Prostate gland (tissue), 2 donors: ENCODE data around the gene NOXO1.

Source experiments
- POLR2A ChIP-seq: fragments of 450-650 bp; IDR thresholded peaks from one replicate; pipeline ENCODE4 v1.6.1; 2016; ENCODE audit warnings: antibody characterized with exemption, mild to moderate bottlenecking
- POLR2AphosphoS5 ChIP-seq: sonication (generic); formaldehyde crosslinking; IDR thresholded peaks from one replicate; pipeline ENCODE4 v1.6.1; 2017; ENCODE audit warnings: antibody characterized with exemption
- TF ChIP-seq, protein P1 (sequence below), 4 experiments: fragments of 200-600 bp in 2 of 4; fragments of 450-650 bp in 2 of 4; sonication (generic) in 2 of 4; IDR thresholded peaks; 1 replicate in 3 of 4; 2 replicates in 1 of 4; pipeline ENCODE4 v1.5.1; 2016 to 2019; ENCODE audit warnings: antibody characterized with exemption in 4 of 4, mild to moderate bottlenecking in 2 of 4, moderate library complexity in 2 of 4

GRCh38 chr16:1929578-1930337 is 51.5 kb downstream of the NOXO1 start:
- TF ChIP-seq POLR2A (peak; percentile 47), POLR2AphosphoS5 (peak; percentile 34)
- TF ChIP-seq, protein P1, sequence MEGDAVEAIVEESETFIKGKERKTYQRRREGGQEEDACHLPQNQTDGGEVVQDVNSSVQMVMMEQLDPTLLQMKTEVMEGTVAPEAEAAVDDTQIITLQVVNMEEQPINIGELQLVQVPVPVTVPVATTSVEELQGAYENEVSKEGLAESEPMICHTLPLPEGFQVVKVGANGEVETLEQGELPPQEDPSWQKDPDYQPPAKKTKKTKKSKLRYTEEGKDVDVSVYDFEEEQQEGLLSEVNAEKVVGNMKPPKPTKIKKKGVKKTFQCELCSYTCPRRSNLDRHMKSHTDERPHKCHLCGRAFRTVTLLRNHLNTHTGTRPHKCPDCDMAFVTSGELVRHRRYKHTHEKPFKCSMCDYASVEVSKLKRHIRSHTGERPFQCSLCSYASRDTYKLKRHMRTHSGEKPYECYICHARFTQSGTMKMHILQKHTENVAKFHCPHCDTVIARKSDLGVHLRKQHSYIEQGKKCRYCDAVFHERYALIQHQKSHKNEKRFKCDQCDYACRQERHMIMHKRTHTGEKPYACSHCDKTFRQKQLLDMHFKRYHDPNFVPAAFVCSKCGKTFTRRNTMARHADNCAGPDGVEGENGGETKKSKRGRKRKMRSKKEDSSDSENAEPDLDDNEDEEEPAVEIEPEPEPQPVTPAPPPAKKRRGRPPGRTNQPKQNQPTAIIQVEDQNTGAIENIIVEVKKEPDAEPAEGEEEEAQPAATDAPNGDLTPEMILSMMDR (IDR thresholded peaks at IDR 0.05) = peak; percentile 99 to 100 (median 100)
